Measurements from ENCODE around the gene NHLRC4. TPM values are rescaled to one million over a fixed set of nuclear protein-coding genes. Genes with fewer than 3 reads are reported as not detected.
A peak's percentile ranks its signal among the peaks of the same experiment; 100 is the strongest.

The NHLRC4 gene
- total and polyA plus RNA-seq, 2 of the 8 experiments (the other 6 are each of a cell fraction or from before 2014, with no cell fraction given): 0.60 to 0.76 TPM

- Histone ChIP-seq H3K4me2 (ENCODE audit: insufficient read depth in 1 of 2, low read depth in 2 of 2, low read length in 2 of 2) (no peak overlapping the region), H3K18ac (ENCODE audit: extremely low read depth, low read length) (peak overlapping the region; percentile 24; the same call in 1 of the 2 replicates), H3K27ac (ENCODE audit: low read depth, low read length) (no peak overlapping the region), H3K9me3 (ENCODE audit: insufficient read depth in 2 of 2, low read depth in 1 of 2, low read length in 1 of 2) (no peaks in the 10 kb centered on the region), H2BK5ac (ENCODE audit: low read depth, low read length) (no peak overlapping the region), H2BK15ac (ENCODE audit: low read length) (no peak overlapping the region), H2AFZ (ENCODE audit: low read length) (no peak overlapping the region), H4K91ac (replicated peaks; ENCODE audit: insufficient read length, low read length) (no peak overlapping the region), H2BK20ac (ENCODE audit: low read length) (no peak overlapping the region), H3K4ac (replicated peaks; ENCODE audit: insufficient read length, low read depth, low read length) (no peak overlapping the region), H3K23ac (ENCODE audit: insufficient read length) (no peak overlapping the region), H3K23me2 (ENCODE audit: low read depth, low read length) (peaks cover 2% of the 10 kb centered on the region; the same call in 1 of the 2 replicates), H3K56ac (replicated peaks; ENCODE audit: insufficient read length, low read depth, low read length) (no peak overlapping the region), H2AK5ac (ENCODE audit: low read depth, low read length) (no peak overlapping the region), H2BK120ac (replicated peaks; ENCODE audit: low read depth, low read length) (no peak overlapping the region), H4K8ac (ENCODE audit: extremely low read depth, insufficient read depth, low read length) (peak overlapping the region; percentile 57), H3K4me3 (ENCODE audit: extremely low read depth in 1 of 4, insufficient read depth in 2 of 4, low read depth in 3 of 4, low read length in 4 of 4) (no peak overlapping the region), H3K79me1 (ENCODE audit: low read depth, low read length) (no peaks in the 10 kb centered on the region), H4K5ac (ENCODE audit: insufficient read length, low read depth, low read length) (no peak overlapping the region), H3K79me2 (ENCODE audit: control insufficient read depth in 1 of 2, insufficient read depth in 2 of 2, low read length in 2 of 2) (peaks cover 0 to 7% of the 10 kb centered on the region in 2 experiments; a peak in 1 of 4 replicates), H3K36me3 (ENCODE audit: control insufficient read depth in 2 of 4, insufficient read depth in 4 of 4, low read length in 3 of 4) (peaks cover 0 to 4% (median 1%) of the 10 kb centered on the region in 4 experiments; a peak in 3 of 8 replicates), H3K9ac (replicated peaks in 1 of 4; ENCODE audit: extremely low read depth in 1 of 4, low read depth in 3 of 4, low read length in 3 of 4) (no peak overlapping the region), H2BK12ac (ENCODE audit: low read depth, low read length) (no peak overlapping the region), H3K27me3 (replicated peaks in 1 of 4; ENCODE audit: control insufficient read depth in 3 of 4, extremely low read depth in 1 of 4, insufficient read depth in 3 of 4, low read length in 3 of 4) (no peaks in the 10 kb centered on the region), H3K4me1 (replicated peaks in 1 of 4; ENCODE audit: control insufficient read depth in 3 of 4, insufficient read depth in 4 of 4, low read length in 3 of 4) (peaks cover 0 to 12% (median 7%) of the 10 kb centered on the region in 4 experiments; a peak in 5 of 7 replicates), H4K20me1 (replicated peaks in 1 of 2; ENCODE audit: control insufficient read depth in 1 of 2, insufficient read depth in 2 of 2, low read length in 2 of 2) (peaks cover 4 to 13% of the 10 kb centered on the region in 2 experiments), H3K14ac (ENCODE audit: insufficient read length) (no peak overlapping the region)
- 80% methylated on average over 34 of the region's 34 CpGs; no CpG with 5 or more reads in 1 of the 2 experiments for WGBS, 2 experiments (ENCODE audit: extremely low coverage in 1 of 2, insufficient coverage in 1 of 2, insufficient read length in 1 of 2, insufficient replicate concordance in 2 of 2, low coverage in 1 of 2, low lambda C conversion rate in 2 of 2, missing lambda C conversion rate in 1 of 2)
- FAIRE-seq (no peak), DNase-seq (ENCODE audit: low read depth in 1 of 2, low spot score in 2 of 2) (peak in 1 of 2 experiments; percentile 92)
- POLR2A ChIA-PET (ENCODE audit: partially characterized antibody): interaction anchor here (1.2 to 1.6 kb wide), 2 partner anchors 26 to 120 kb away, joined by 3 to 5 read pairs; partner anchors contain the start of gene DECR2
- CTCF ChIA-PET (ENCODE audit: partially characterized antibody): interaction anchor here (1.1 to 3.7 kb wide), 13 partner anchors 12 to 117 kb away, joined by 3 to 12 read pairs (median 4); no protein-coding TSS in a partner anchor
- TF ChIP-seq HDAC6 (IDR thresholded peaks at IDR 0.05; ENCODE audit: low read depth, low read length): no peak
- TF ChIP-seq PHF8 (conservative IDR thresholded peaks at IDR 0.05; ENCODE audit: low read depth, low read length): no peak
- TF ChIP-seq TAF7 (optimal IDR thresholded peaks at IDR 0.05; ENCODE audit: borderline replicate concordance, low read depth, low read length): no peak
- no peak for TF ChIP-seq CEBPB (IDR thresholded peaks at IDR 0.05; ENCODE audit: low read depth, low read length)
- TF ChIP-seq EZH2 (IDR thresholded peaks at IDR 0.05; ENCODE audit: low read depth, low read length, severe bottlenecking): no peak
- TF ChIP-seq NRF1 (IDR thresholded peaks at IDR 0.05; ENCODE audit: low read depth, low read length): no peak
- no peak for TF ChIP-seq JUN (IDR thresholded peaks at IDR 0.05; ENCODE audit: low read depth, low read length)
- TF ChIP-seq SIN3A (conservative IDR thresholded peaks at IDR 0.05 in 1 of 2, IDR thresholded peaks at IDR 0.05 in 1 of 2; ENCODE audit: low read depth in 1 of 2, low read length in 2 of 2): 0 out of 4 replicates have a peak, but pooled peaks of 1 of the 2 experiments have one; percentile 38
- TF ChIP-seq JUND (IDR thresholded peaks at IDR 0.05; ENCODE audit: low read length): no peak
- TF ChIP-seq POU5F1 (IDR thresholded peaks at IDR 0.05; ENCODE audit: low read depth, low read length): no peak
- 0 out of 2 replicates have a peak, but pooled peaks have one; percentile 3 for TF ChIP-seq TEAD4 (IDR thresholded peaks at IDR 0.05; ENCODE audit: low read depth, low read length)
- no peak for TF ChIP-seq BRCA1 (IDR thresholded peaks at IDR 0.05; ENCODE audit: low read depth, low read length)
Measured at GRCh38 chr16:521381-522210, 45.2 kb upstream of the NHLRC4 start.

Data from H1 (cell line).